NCI-H2196 treated with DMSO at 0.1 percent for 48 hours (cell line): ENCODE measurements around the gene AGRN.
"Not testable (repeated sequence)": the region's sequence is repeated elsewhere in the genome, so short reads cannot be mapped to it uniquely, and the experiment has no call there.

ENCODE experiments used
- DNase-seq: peaks from one replicate; lab custom pipeline; 2025; ENCODE audit not compliant: unreplicated experiment; lab: John Stamatoyannopoulos, UW

AGRN gene

DNA sequence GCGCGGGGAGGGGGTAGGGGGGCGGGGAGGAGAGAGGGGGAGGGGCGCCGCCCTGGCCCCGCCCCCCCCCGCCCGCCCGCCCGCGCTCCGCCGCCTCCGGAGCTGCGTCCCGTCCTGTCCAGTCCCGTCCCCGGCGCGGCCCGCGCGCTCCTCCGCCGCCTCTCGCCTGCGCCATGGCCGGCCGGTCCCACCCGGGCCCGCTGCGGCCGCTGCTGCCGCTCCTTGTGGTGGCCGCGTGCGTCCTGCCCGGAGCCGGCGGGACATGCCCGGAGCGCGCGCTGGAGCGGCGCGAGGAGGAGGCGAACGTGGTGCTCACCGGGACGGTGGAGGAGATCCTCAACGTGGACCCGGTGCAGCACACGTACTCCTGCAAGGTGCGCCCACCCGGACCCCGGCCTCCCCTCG, at the start of gene AGRN:
Gene AGRN, plus strand, starts transcription at position 121 of the 405 bp plus-strand sequence. Its CDS starts 53 bp downstream, at position 174.
- peak; percentile 20 for DNase-seq

DNA sequence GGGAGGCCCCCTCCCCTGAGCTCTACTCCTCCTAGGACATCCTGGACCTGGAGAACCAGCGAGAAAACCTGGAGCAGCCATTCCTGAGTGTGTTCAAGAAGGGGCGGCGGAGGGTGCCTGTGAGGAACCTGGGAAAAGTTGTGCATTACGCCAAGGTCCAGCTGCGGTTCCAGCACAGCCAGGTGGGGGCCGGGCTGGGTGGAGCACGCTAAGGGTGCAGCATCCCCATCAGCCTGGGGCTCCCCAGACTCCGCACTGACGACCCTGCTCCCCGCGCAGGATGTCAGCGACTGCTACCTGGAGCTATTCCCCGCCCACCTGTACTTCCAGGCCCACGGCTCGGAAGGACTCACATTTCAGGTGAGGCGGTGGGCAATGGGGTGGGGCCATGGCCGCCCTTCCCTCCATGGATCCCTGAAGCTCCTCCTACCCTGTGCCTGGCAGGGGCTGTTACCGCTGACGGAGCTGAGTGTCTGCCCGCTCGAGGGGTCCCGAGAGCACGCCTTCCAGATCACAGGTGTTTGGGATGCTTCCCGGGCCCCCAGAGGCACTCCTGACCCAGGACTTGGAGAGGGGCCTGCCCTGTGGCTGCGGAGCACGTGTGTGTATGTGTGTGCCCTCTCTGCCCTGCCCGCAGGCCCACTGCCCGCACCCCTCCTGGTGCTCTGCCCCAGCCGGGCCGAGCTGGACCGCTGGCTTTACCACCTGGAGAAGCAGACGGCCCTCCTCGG, 49.5 kb upstream of the AGRN start:
- no peak for DNase-seq

- no peak for DNase-seq
Measured at GRCh38 chr1:970973-971730, 48.8 kb upstream of the AGRN start.

GRCh38 chr1:971751-972506, 48.0 kb upstream of the AGRN start:
- no peak for DNase-seq

DNA sequence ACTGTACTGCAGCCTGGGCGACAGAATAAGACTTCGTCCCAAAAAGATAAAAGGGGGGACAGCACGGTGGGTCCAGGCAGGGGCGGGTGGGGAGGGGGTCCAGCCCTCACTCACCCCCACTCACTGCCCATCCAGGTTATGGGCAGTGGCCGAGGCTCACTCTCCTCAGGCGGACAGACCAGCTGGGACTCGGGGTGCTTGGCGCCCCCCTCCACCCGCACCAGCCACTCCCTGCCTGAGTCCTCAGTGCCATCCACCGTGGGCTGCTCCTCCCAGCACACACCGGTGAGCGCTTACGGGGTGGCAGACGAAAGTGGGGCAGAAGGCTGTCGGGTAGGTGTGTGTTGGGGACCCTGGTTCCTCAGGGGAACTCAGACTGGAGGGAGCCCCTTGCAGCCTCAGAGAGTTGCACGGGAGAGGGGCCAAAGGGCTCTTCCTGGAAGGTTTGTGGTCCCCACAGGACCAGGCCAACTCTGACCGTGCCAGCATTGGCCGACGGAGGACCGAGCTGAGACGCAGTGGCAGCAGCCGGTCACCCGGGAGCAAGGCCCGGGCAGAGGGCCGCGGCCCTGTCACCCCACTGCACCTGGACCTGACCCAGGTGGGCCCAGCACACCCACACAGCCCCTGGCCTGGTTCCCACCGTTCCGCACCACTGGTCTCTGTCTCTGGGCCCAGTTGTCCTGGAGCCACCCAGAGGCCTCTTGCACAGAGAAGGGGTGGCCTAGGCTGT, 47.0 kb upstream of the AGRN start:
- DNase-seq, result no peak

DNA sequence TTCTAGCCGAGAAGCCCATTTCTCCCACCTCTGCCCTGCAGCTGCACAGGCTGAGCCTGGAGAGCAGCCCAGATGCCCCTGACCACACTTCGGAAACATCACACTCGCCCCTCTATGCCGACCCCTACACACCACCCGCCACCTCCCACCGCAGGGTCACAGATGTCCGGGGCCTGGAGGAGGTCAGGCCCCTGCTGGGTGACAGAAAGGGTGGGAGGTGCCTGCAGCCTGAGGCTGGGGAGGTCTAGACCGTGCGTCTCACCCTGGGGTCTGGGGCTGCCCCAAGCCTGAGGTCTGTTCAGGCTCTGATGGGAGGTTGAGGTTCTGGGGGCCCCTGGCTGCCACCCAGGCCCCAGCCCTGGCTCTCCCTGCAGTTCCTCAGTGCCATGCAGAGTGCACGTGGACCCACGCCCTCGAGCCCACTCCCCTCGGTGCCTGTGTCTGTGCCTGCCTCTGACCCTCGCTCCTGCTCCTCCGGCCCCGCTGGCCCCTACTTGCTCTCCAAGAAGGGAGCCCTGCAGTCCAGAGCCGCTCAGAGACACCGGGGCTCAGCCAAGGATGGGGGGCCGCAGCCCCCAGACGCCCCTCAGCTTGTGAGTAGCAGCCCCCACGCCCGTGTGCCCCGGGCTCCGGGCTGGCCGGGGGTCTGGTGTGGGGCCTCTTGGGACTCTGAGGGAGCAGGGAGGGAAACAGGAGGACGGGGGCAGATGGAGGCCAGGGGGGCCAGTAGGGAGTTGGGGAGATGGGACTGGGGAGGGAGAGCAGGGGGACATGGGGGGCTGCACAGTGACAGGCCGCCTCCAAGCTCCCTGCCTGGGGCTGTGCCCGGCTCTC, 46.2 kb upstream of the AGRN start:
- DNase-seq, result no peak

DNA sequence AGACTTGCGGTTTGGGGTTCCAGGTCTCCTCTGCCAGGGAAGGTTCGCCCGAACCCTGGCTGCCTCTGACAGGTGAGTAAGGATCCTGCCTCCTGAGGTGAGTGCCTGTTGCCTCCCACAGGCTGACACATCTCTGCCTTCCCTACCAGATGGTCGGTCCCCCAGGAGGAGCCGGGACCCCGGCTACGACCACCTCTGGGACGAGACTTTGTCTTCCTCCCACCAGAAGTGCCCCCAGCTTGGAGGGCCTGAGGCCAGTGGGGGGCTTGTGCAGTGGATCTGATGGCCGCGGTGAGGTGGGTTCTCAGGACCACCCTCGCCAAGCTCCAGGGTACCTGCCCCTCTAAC, 45.7 kb upstream of the AGRN start:
- no peak for DNase-seq

DNA sequence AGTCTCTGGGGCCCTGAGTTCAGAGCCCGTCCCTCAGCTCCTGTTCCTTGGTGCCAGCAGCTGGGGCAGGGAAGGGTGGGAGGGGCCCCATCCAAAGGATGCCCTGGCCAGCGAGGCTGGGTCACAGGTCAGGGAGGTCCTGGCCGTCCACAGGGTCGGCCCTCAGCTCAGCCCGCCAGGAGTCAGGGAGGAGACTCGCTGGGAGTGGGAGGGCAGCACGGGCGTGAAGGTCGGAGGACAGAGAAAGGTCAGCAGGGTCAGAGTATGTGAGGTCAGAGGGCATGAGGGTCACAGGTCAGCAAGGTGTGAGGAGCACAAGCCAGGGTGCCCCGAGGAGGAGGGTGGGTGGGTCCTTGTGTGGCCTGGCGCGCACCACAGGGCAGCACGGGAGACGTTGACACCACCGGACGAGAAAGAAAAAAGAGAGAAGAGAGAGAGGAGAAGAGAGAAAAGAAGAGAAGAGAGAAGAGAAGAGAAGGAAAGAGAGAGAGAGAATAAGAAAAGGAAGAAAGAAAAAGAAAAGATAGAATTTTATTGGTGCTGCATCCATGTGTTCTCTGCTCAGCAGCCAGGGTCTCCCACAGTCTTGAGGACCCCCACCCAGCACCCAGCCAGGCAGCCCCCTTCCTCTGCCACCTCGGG, 45.1 kb upstream of the AGRN start:
- no peak for DNase-seq

DNA sequence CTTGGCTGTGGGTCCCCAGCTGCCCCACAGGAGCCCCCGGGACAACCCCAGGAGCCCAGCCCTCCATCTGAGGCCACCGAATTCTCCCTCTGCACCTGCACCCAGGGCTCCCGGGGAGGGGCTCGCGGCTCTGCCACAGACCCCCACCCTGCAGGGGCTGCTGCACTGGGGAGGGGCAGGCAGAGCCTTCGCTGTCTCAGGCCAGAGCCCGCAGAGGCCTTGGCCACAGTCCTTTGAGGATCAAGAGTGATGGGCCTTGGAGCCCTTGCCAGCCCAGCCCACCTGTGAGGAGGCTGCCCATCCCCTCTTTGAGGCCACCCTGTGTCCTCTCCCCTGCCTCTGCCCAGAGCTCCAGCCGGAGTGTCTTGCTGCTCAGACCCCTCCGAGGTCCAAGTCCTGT, 44.6 kb upstream of the AGRN start:
- DNase-seq, result no peak

GRCh38 chr1:975896-976683, 43.8 kb upstream of the AGRN start:
- DNase-seq, result peak; percentile 70

GRCh38 chr1:976791-977190, 43.1 kb upstream of the AGRN start:
- DNase-seq, result not testable (repeated sequence)

- no peak for DNase-seq
Measured at GRCh38 chr1:978069-978834, 41.7 kb upstream of the AGRN start.

DNA sequence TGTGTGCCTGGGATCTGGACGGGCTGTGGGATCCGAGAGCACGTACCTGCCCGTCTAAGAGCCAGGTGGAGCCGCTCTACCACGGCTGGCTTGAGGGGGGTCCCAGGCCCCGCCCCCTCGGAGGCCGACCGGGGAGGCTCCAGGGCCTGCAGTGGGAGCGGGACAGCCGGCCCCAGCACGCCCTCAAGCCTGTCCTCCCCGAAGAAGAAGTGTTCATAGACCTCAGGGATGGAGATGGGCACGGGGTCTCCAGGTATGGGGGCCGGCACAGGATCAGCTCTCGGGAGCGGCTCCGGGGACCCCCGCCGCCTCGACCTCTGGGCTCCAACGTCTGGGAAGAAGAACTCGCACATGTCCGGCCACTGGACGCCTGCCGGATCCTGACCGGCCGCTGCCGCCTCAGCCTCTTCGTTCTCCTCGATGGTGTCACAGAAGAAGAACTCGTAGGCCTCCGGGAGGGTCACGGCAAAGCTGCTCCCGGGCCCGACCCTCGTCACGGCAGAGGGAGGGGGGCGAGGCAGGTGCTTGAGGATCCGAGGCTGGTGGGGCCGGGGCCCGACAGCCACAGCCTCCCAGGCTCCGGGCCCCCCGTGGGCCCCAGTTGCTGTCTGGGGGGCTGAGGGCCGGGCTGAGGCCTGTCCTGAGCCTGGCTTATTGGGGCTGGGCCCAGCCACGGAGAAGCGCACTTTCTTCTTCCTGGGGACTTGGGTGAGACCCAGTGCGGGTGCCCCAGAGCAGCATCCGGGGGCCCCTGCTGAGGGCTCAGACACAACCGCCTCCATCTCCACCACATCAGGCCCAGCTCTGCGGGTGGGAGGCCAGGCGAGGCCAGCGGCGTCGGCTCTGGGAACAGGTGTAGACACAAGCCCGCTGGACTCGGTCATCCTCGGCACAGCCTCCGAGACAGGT, 40.8 kb upstream of the AGRN start:
- DNase-seq, result no peak

GRCh38 chr1:979744-980072, 40.2 kb upstream of the AGRN start:
- DNase-seq, result no peak

GRCh38 chr1:980137-980571, 39.8 kb upstream of the AGRN start:
- DNase-seq, result no peak

GRCh38 chr1:980602-981395, 39.1 kb upstream of the AGRN start:
- DNase-seq, result no peak
